Fibroblast of skin of right biceps (primary cell): Measurements from ENCODE around the gene KRTAP10-9.
"Not testable (repeated sequence)": the region's sequence is repeated elsewhere in the genome, so short reads cannot be mapped to it uniquely, and the experiment has no call there.

ENCODE experiments used
- DNase-seq: peaks from one replicate; pipeline ENCODE4 v3.0.0-alpha.2; 2013

Gene KRTAP10-9

DNA sequence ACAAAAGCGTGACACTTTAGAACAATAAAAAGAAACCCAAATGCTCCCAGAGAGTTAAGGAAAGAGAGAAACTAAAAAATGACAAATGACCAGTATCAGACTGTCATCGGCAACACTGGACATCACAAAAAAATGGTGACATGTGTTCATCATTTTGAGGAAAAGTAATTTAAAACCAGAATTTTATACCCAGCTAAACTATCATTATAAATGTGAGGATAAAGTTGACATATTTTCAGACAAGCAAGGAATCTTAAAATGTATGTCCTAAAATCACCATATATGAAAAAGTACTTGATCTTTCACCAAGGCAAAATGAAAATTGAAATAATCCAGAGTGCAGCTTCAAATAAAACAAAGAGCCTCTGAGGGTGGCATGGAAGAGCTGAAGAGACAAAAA, 18.0 kb downstream of the KRTAP10-9 start:
- no peak for DNase-seq

DNA sequence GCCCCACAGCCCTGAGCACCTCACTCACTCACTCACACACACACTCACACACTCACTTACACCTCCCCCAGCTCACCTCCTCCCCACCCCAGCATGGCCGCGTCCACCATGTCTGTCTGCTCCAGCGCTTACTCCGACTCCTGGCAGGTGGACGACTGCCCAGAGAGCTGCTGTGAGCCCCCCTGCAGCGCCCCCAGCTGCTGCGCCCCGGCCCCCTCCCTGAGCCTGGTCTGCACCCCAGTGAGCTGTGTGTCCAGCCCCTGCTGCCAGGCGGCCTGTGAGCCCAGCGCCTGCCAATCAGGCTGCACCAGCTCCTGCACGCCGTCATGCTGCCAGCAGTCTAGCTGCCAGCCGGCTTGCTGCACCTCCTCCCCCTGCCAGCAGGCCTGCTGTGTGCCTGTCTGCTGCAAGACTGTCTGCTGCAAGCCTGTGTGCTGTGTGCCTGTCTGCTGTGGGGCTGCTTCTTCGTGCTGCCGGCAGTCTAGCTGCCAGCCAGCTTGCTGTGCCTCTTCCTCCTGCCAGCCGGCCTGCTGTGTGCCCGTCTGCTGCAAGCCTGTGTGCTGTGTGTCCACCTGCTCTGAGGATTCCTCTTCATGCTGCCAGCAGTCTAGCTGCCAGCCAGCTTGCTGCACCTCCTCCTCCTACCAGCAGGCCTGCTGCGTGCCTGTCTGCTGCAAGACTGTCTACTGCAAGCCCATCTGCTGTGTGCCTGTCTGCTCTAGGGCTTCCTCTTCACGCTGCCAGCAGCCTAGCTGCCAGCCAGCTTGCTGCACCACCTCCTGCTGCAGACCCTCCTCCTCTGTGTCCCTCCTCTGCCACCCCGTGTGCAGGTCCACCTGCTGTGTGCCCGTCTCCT, 19.7 kb downstream of the KRTAP10-9 start, which contains the start of gene KRTAP10-11:
Gene KRTAP10-11 (plus strand): TSS at position 49 of the 856 bp plus-strand sequence. CDS start 45 bp downstream, at position 94.
- not testable (repeated sequence) for DNase-seq

- no peak for DNase-seq
Observed at GRCh38 chr21:44647222-44647552, 20.3 kb downstream of the KRTAP10-9 start.

GRCh38 chr21:44648557-44649311, 21.8 kb downstream of the KRTAP10-9 start:
- no peak for DNase-seq

GRCh38 chr21:44649521-44650100, 22.7 kb downstream of the KRTAP10-9 start:
- no peak for DNase-seq

GRCh38 chr21:44650265-44650972, 23.5 kb downstream of the KRTAP10-9 start:
- DNase-seq, result no peak

DNA sequence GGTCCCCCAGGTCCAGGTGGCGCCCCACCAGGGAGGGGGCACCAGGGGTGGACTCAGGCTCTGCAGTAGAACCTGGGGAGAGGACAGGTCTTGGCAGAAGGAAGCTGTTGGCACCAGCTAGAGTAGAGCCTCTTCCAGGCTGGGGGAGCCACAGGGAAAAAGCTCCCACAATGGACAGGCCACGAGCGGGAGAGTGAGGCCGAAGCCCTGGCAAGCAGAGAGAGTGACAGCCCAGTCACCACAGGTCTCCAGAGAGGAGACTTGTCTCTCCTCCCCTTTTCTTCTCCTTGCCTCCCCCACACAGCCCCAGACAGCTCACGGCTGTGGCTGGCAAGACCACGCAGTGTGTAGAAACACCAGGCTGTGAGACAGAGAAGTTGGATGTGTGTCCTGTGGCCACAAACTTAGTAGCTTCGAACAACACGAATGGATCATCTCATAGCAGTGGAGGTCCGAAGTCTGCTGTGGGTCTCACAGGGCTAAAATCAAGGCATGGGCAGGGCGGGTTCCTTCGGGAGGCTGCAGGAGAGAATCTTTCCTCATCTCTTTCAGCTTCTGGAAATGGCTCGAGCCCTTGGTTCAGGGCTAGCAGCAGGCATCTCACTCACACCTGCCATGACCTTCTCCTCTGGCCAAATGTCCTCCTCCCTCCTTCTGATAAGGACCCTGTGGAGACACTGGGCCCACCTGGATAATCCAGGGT, 24.2 kb downstream of the KRTAP10-9 start:
- no peak for DNase-seq

GRCh38 chr21:44653123-44653522, 26.2 kb downstream of the KRTAP10-9 start:
- no peak for DNase-seq

DNA sequence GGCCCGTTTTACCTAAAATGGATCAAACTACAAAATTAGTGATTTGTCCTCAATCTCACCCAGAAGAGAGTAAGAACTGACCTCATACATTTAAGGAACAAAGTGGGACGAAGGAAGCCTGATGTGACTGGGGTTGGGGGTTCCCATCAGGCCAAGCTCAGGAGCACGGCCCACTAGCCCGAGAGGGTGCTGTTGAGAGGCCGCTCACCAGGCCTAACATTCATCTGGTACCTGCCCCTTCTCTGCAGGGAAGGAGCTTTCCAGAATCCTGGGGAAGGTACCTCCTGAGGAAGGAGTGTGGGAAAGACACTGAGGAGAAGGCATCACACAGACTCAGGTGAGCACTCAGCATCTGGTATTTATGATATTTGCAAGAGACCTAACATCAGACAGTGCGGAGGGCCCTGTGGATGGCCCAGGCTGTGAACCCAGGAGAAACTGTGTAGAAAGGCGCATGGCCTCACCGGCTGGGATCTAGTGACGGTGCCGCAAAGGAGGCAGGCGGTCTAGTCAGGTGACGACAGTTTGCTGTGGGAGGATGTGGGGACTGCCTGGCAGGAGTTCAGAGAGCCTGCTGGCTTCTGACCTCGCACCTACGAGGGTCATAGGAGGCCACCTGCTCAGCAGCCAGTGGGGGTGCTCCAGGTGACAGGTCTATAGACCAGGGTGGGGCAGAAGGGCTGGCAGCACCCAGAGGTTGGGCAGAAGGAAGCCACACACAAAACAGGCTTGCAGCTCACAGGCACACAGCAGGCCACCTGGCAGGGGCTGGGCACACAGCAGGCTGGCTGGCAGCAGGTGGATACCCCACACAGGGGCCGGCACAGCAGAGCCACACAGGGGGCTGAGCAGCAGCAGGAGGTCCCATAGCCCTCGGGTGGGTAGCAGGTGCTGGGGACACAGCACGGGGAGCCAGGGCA, 27.0 kb downstream of the KRTAP10-9 start:
- no peak for DNase-seq

GRCh38 chr21:44654576-44655175, 27.8 kb downstream of the KRTAP10-9 start, which contains the start of gene KRTAP12-4:
KRTAP12-4 (minus strand) TSS chr21:44654659; CDS start chr21:44654614, 45 bp downstream.
- DNase-seq, result no peak

DNA sequence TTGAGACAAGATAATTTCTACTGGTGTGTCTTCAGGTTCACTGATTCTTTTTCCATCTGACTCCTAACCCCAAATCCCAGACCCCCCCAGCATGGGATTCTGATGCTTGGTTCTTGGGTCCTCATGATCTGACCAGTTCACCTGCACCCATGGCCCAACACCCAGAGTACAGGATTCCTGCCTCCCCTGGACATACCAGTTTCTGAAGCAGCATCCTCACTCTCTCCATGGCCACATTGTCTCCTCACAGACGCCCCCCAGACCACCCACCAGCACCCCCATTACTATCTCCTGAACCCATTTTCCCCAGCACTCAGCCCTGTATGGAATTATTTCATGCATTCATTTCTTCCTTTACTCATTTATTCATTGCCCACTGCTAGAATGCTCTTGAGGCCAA, 30.0 kb downstream of the KRTAP10-9 start:
- DNase-seq, result no peak

- DNase-seq, result no peak
Observed at GRCh38 chr21:44657635-44658540, 31.0 kb downstream of the KRTAP10-9 start, which contains the start of gene KRTAP12-3. KRTAP12-3 (plus strand) TSS chr21:44657932; CDS start chr21:44657980, 48 bp downstream.

DNA sequence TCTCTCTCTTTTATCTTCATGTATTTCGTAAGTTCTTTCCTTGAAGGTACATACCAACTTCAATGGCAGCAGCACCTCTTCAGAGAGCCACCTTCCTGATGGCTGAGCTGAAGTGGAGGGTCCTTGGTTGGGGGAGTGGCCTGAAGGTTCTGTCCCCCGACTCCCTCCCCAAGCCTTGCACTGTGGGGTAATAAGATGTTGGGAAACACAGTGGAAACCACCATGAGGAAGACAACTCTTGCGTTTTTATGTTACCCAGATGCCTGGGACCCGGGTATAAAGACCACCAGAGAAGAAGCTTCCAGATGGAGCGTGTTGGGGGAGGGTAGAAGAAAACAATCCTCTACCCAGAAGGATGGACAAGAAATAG, 31.6 kb downstream of the KRTAP10-9 start:
- no peak for DNase-seq

DNA sequence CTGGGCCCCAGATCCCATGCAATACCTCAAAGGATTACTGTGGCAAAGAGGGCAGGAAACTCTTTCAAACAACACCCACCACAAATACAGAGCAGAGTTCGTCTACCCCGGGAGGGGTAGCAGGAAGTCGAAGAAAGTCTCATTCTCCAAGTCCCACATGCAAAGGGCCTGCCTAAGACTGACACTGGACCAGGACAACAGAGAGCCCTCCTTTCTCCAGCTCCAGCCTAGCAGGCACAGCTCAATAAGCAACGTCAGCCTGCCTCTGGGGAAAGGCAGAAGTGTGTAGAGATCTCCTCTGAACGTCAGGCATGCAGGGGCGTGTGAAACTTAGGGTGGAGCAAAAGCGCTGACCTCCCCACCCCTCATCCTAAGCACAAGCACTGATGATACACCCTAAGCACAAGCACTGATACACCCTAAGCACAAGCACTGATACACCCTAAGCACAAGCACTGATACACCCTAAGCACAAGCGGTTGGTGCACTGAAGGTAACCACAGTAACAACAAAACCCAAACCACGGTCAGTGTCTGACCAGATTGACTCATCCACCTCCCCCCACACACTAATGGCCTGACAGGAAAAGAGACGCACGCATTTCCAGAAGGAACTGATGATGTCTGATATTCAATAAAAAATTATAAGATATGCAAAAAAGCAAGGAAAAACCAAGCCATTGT, 32.2 kb downstream of the KRTAP10-9 start:
- DNase-seq, result no peak

DNA sequence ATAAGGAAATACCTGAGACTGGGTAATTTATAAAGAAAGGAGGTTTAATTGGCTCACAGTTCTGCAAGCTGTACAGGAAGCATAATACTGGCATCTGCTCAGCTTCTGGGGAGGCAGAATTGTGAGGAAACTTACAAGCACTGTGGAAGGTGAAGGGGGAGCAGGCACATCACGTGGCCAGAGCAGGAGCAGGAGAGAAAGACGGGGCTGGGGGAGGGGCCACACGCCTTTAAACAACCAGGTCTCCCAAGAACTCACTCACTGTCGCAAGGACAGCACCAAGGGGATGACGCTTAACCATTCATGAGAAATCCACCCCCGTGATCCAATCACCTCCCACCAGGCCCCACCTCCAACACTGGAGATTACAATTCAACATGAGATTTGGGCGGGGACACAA, 34.7 kb downstream of the KRTAP10-9 start:
- not testable (repeated sequence) for DNase-seq

DNA sequence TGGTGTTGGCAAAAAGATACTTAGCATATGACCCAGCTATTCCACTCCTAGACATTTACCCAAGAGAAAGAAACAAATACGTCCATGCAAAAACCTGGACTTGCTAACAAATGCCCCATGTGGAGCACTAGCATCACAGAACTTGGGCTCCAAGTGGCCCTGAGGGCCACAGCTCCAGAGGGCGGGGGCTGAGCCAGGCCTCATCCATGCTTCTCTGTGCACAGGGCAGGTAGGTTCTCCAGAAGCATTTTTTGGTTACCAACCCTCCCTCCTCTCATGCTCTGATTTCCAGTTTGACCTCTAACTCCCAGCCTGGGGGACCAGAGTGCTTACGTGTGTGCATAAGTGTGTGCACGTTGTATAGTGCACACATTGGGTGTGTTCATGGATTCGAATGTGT, 37.8 kb downstream of the KRTAP10-9 start:
- no peak for DNase-seq

- DNase-seq, result no peak
Observed at GRCh38 chr21:44666401-44667320, 39.8 kb downstream of the KRTAP10-9 start, which contains the start of gene KRTAP12-2. KRTAP12-2 (minus strand) TSS chr21:44666927; CDS start chr21:44666886, 41 bp downstream.

DNA sequence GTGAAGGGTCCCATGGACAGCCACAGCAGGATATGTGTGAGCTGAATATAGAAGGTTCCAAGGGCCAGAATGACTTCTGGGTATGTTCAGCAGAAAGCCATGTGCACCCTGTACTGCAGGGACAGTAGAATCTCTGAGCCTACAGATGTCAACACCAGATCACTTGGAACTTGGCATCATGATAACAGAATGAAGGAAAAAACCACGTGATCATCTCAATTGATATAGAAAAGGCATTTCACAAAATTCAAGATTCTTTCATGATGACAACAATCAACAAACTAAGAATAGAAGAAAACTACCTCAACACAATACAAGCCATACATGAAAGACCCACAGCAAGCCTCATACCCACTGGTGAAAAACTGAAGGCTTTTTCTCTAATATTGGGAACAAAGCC, 40.7 kb downstream of the KRTAP10-9 start:
- DNase-seq, result no peak
